Spinal cord (tissue), 10 donors: ENCODE results near the gene ITGB1. TPM values are rescaled to one million over a fixed set of nuclear protein-coding genes. Genes with fewer than 3 reads are reported as not detected.

ENCODE experiments used
- DNase-seq, 6 donors: peaks; one replicate each; pipeline versions ENCODE4 v3.0.0 to v3.0.0-alpha.2; 2013 to 2015; ENCODE audit warnings: low spot score in 6 of 6, low read depth in 4 of 6
- H3K27ac ChIP-seq: one replicate; pipeline ENCODE4 v1.5.1; 2013; ENCODE audit warnings: low read depth, low read length, control low read depth
- H3K27me3 ChIP-seq: one replicate; pipeline ENCODE4 v1.6.1; 2013; ENCODE audit warnings: low read length; ENCODE audit not compliant: control insufficient read depth, insufficient read depth
- H3K36me3 ChIP-seq: one replicate; pipeline ENCODE4 v1.6.1; 2013; ENCODE audit warnings: low read length; ENCODE audit not compliant: control insufficient read depth, insufficient read depth
- H3K4me1 ChIP-seq: one replicate; pipeline ENCODE4 v1.6.1; 2013; ENCODE audit warnings: low read length; ENCODE audit not compliant: control insufficient read depth, insufficient read depth
- H3K4me3 ChIP-seq: one replicate; pipeline ENCODE4 v1.5.1; 2013; ENCODE audit warnings: low read depth, low read length, control low read depth
- H3K9me3 ChIP-seq: one replicate; pipeline ENCODE4 v1.6.1; 2013; ENCODE audit warnings: low read length; ENCODE audit not compliant: control insufficient read depth, insufficient read depth
- WGBS: methylation state at CpG from one replicate; pipeline ENCODE4 v1.1.5; 2013; ENCODE audit warnings: missing lambda C conversion rate; ENCODE audit not compliant: insufficient coverage; 5-methylcytosine and 5-hydroxymethylcytosine counted together
- polyA plus RNA-seq, 2 donors: library from polyadenylated mRNA; unstranded; fragments of 120-200 nt; gene quantifications; one replicate each; pipeline ENCODE4 v1.2.1, GENCODE V29; 2013; ENCODE audit not compliant: insufficient read length in 2 of 2
- total RNA-seq, 2 donors: library from RNA; depleted of rRNA in 1 of 2; stranded (reverse); fragments of 120-200 nt in 1 of 2; fragments of >200 nt in 1 of 2; gene quantifications; one replicate each; pipeline versions ENCODE4 v1.2.3 to v1.2.4, GENCODE V29; 2013 to 2014
- donor health status: healthy.

Gene ITGB1
- total and polyA plus RNA-seq, 4 donors: 130 to 281 (median 199) TPM

DNA sequence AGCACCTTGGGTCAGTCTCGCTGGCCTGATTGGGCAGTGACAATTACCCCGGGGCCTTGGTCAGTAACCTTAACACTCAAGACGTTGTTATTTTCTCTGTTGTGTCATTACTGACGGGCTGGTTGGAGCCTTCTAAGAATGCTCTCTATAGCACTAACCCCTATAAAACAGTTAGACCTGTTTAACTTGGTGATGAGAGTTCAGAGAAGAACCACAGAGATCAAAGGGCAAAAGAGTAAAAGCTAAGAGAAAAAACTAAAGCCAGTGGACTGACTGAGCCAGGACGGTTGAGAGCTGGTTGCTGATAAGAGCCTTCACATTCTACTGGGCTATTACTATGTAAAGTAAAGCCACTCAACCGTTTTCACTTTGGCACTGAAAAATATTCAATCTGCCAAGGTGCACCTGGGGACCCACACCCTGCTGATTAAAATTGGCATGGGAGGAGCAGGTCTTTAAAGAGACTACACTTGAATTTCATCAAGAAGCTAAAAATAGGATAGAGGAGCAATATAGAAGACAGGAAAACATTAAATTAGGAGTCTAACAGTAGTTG lies 13.6 kb upstream of the ITGB1 start:
- DNase-seq: peak in 1 of 6 donors; percentile 35
- WGBS: 60% methylated on average over 1 of the region's 6 CpGs

GRCh38 chr10:32970910-32971309 lies 12.9 kb upstream of the ITGB1 start:
- Histone ChIP-seq H3K4me1 (no peaks in the 10 kb centered on the region), H3K4me3 (no peak overlapping the region), H3K27ac (no peak overlapping the region), H3K36me3 (no peaks in the 10 kb centered on the region), H3K9me3 (no peaks in the 10 kb centered on the region), H3K27me3 (no peaks in the 10 kb centered on the region)
- DNase-seq: no peak
- 60% methylated on average over 1 of the region's 2 CpGs for WGBS

More for the DNA sequence above, 13.6 kb upstream of the ITGB1 start:
- Histone ChIP-seq H3K4me1 (no peaks in the 10 kb centered on the region), H3K27me3 (no peaks in the 10 kb centered on the region), H3K27ac (no peak overlapping the region), H3K9me3 (no peaks in the 10 kb centered on the region), H3K4me3 (no peak overlapping the region), H3K36me3 (no peaks in the 10 kb centered on the region)

GRCh38 chr10:32964270-32964669 lies 6.2 kb upstream of the ITGB1 start:
- Histone ChIP-seq H3K9me3 (no peaks in the 10 kb centered on the region), H3K27ac (no peak overlapping the region), H3K4me1 (no peaks in the 10 kb centered on the region), H3K4me3 (no peak overlapping the region), H3K36me3 (no peaks in the 10 kb centered on the region), H3K27me3 (no peaks in the 10 kb centered on the region)
- WGBS: 89% methylated on average over 3 of the region's 3 CpGs
- DNase-seq: no peak

DNA sequence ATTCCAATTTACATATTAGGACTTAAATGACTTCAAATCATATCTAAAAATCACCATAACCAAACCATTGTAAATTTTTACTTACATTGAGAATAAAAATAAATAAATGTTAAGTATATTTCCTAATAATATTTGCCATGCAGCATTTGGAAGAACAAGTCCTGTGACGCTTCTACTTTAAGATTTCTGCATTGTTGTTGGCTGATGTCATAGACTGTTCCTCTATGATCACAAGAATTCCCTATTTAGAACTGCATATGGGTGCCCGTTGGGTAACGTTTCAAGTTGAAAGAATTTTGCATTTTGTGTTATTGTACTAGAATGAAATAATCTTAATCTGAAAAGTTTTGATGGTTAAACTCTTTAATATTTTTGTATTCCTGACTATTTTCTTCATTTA lies 5.1 kb upstream of the ITGB1 start:
- no peak for DNase-seq
- WGBS: no CpG with 5 or more reads among the region's 3 CpGs
- no peak overlapping the region for H3K27ac ChIP-seq

GRCh38 chr10:32962521-32962920 lies 4.5 kb upstream of the ITGB1 start:
- no peaks in the 10 kb centered on the region for H3K27me3 ChIP-seq
- no peaks in the 10 kb centered on the region for H3K36me3 ChIP-seq
- H3K27ac ChIP-seq: peak overlapping the region; percentile 62
- H3K4me1 ChIP-seq: no peaks in the 10 kb centered on the region
- no peaks in the 10 kb centered on the region for H3K9me3 ChIP-seq
- WGBS: no CpG with 5 or more reads among the region's 4 CpGs
- no peak for DNase-seq
- H3K4me3 ChIP-seq: no peak overlapping the region

More for the DNA sequence above, 5.1 kb upstream of the ITGB1 start:
- Histone ChIP-seq H3K4me3 (no peak overlapping the region), H3K36me3 (no peaks in the 10 kb centered on the region), H3K4me1 (no peaks in the 10 kb centered on the region), H3K9me3 (no peaks in the 10 kb centered on the region), H3K27me3 (no peaks in the 10 kb centered on the region)

DNA sequence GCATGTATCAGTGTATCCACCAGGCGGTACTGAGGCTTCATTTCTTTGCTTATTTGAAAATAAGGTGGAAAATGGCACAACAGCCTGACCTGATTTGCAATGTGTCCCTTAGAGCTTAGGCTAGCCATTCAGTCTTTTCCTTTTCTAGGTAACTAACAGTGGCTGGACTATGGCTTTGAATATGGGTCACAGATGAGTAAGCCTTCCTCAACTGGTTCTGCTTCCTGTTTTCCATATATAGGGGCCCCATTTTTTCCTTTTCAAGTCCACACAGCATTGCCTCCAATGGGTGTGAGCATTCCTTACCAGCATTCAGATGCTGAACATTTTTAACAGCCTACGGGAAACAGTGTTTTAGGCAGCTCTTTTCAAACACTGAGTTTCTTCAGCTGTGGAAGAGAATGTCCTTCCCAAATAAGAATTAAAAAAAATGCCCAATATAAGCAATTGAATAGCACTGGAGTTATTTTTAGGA lies 3.9 kb upstream of the ITGB1 start:
- peak in 1 of 6 donors; percentile 32 for DNase-seq
- WGBS: 67% methylated on average over 1 of the region's 2 CpGs
- H3K4me3 ChIP-seq: no peak overlapping the region
- H3K9me3 ChIP-seq: no peaks in the 10 kb centered on the region
- H3K27ac ChIP-seq: peak overlapping the region; percentile 62
- no peaks in the 10 kb centered on the region for H3K36me3 ChIP-seq
- no peaks in the 10 kb centered on the region for H3K27me3 ChIP-seq
- H3K4me1 ChIP-seq: no peaks in the 10 kb centered on the region

GRCh38 chr10:32961343-32961894 lies 3.4 kb upstream of the ITGB1 start:
- Histone ChIP-seq H3K36me3 (no peaks in the 10 kb centered on the region), H3K4me3 (no peak overlapping the region), H3K4me1 (no peaks in the 10 kb centered on the region), H3K27ac (peak overlapping the region; percentile 62), H3K9me3 (no peaks in the 10 kb centered on the region), H3K27me3 (no peaks in the 10 kb centered on the region)
- no peak for DNase-seq
- 80% methylated on average over 1 of the region's 5 CpGs for WGBS

- no peaks in the 10 kb centered on the region for H3K4me1 ChIP-seq
- H3K9me3 ChIP-seq: no peaks in the 10 kb centered on the region
- peak overlapping the region; percentile 97 for H3K4me3 ChIP-seq
- WGBS: 93% methylated on average over 2 of the region's 4 CpGs
- no peaks in the 10 kb centered on the region for H3K36me3 ChIP-seq
- DNase-seq: no peak
- no peak overlapping the region for H3K27ac ChIP-seq
- H3K27me3 ChIP-seq: no peaks in the 10 kb centered on the region
Measured at GRCh38 chr10:32960022-32960421, 2.0 kb upstream of the ITGB1 start.

DNA sequence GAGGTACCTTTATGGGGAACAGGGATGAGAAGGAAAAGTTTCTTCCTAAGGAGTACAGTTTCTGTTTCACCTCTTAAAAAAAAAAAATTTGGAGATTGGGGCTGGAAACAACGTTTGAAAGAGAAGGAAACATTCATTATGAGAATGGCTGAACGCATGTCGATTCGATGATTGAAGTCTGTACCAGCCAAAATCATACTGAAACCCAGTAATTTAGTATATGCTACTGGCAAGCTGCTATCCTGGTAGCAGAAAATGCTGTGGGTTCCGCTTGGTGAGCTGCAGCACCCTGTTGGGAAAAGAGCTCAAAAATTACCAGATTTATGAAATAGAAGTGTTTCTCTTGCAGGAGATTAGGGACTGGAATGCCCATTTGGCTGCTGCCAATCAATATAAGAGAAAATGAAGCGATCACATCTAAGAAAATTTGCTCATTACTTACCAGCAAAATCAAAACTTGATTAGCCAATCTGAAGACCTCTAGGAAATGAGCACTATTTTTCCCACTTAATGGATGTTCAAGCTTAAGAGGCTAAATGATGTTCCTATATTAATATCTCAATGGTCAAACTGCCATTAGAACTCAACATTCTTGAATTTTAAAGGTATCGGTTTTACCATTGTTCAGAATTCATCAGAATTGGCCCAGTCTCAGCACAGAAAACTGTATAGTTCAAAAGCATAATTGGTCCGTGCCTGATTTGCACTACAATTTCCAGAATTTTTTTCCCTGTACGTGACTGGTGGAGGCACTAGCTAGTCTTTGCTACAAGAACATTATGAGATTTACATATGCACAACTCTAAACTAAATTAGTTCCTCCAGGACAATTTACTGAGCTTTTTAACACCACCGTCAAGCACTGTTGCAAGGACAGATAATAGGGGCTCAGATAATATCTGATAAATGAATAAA lies 1.2 kb upstream of the ITGB1 start:
- Histone ChIP-seq H3K27me3 (no peaks in the 10 kb centered on the region), H3K4me1 (no peaks in the 10 kb centered on the region), H3K36me3 (no peaks in the 10 kb centered on the region), H3K27ac (peak overlapping the region; percentile 98), H3K9me3 (no peaks in the 10 kb centered on the region), H3K4me3 (peak overlapping the region; percentile 97)
- 14% methylated on average over 4 of the region's 10 CpGs for WGBS
- DNase-seq: peak in 2 of 6 donors; percentile 21 to 43
